Ectodermal cell (in vitro differentiated cells): Measurements from ENCODE around the gene CLMN.
A peak's percentile ranks its signal among the peaks of the same experiment; 100 is the strongest.

Source experiments
- H3K27ac ChIP-seq: 2 replicates; pipeline ENCODE4 v1.7.0; 2013; ENCODE audit warnings: mild to moderate bottlenecking, low read depth, low read length; ENCODE audit not compliant: insufficient read depth, poor library complexity, severe bottlenecking
- H3K27me3 ChIP-seq: 2 replicates; pipeline ENCODE4 v1.7.0; 2013; ENCODE audit warnings: mild to moderate bottlenecking, low read length; ENCODE audit not compliant: insufficient read depth, control insufficient read depth, poor library complexity, severe bottlenecking
- H3K36me3 ChIP-seq: one replicate; pipeline ENCODE4 v1.7.0; 2013; ENCODE audit warnings: low read length; ENCODE audit not compliant: control insufficient read depth, insufficient read depth
- H3K4me1 ChIP-seq: one replicate; pipeline ENCODE4 v1.7.0; 2013; ENCODE audit warnings: low read length; ENCODE audit not compliant: control insufficient read depth, insufficient read depth
- H3K4me3 ChIP-seq: 2 replicates; pipeline ENCODE4 v1.7.0; 2013; ENCODE audit warnings: low read depth, low read length, control low read depth; ENCODE audit not compliant: insufficient read depth
- H3K9me3 ChIP-seq: 2 replicates; pipeline ENCODE4 v1.7.0; 2013; ENCODE audit warnings: mild to moderate bottlenecking, low read length, moderate library complexity; ENCODE audit not compliant: control insufficient read depth
- WGBS, 2 experiments: methylation state at CpG; one replicate each; pipeline ENCODE4 v1.1.7; 2013; ENCODE audit warnings: missing lambda C conversion rate in 2 of 2; 5-methylcytosine and 5-hydroxymethylcytosine counted together

The CLMN gene

DNA sequence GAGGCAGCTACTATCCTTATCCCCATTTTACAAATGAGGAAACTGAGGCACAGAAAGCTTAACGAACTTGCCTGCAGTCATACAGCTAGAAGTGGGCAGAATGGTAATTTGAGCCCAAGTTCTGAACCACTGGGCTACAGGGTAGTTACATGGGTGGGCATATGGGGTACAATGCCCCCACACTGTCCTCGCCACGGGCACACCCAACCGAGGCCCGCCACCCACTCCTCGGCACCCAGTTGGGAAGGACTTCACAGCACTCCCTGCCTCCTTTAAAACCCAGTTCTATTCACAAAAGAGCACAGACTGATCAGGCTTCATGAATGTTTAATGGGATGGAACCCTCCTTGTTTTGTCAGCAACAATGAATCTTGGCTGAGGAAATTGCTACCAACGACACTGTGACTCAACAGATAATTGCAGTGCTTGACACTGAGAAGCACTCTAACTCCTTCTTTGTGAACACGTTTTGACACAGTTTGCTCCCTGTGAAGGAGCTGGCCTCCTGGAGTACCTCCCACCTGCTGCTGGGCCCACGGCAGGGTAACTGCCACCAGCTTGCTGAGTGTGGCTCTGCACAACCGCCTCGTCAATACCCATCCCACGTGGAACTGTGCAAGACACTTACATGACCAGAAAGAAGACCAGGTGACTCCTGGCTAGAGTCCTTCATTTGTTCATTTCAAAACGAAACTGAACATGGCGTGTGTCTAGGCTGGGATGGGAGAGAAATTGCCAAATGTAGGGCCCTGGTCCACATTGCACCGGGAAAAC, 63.5 kb downstream of the CLMN start:
- H3K4me1 ChIP-seq: peaks cover 35% of the 10 kb centered on the region
- no peaks in the 10 kb centered on the region for H3K27me3 ChIP-seq
- no peak overlapping the region for H3K4me3 ChIP-seq
- H3K36me3 ChIP-seq: no peaks in the 10 kb centered on the region
- no peaks in the 10 kb centered on the region for H3K9me3 ChIP-seq
- WGBS, 2 experiments: 54 to 57% methylated on average over 15 of the region's 15 CpGs
- H3K27ac ChIP-seq: peak overlapping the region; percentile 4

DNA sequence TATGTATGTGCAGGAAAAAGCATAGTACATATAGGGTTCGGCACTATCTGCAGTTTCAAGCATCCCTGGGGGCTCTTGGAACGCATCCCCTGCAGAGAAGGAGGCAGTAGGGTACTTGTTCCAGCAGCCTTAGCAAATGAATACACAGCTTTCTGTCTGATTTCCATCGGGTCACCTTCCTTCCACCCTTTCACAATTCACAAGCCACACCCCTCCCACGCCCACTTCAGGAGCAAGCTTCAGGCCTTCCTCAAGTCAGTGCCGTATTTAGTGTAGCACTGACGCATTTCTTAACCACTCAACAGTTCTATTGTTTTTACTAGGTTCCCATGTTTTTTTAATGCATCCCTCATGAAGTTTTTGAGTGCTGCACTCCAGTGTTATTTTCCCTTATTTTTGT, 64.2 kb downstream of the CLMN start:
- Histone ChIP-seq H3K4me3 (no peak overlapping the region), H3K36me3 (no peaks in the 10 kb centered on the region), H3K4me1 (peaks cover 35% of the 10 kb centered on the region), H3K27ac (no peak overlapping the region), H3K9me3 (no peaks in the 10 kb centered on the region), H3K27me3 (no peaks in the 10 kb centered on the region)
- WGBS, 2 experiments: 4% methylated on average over 6 of the region's 6 CpGs

DNA sequence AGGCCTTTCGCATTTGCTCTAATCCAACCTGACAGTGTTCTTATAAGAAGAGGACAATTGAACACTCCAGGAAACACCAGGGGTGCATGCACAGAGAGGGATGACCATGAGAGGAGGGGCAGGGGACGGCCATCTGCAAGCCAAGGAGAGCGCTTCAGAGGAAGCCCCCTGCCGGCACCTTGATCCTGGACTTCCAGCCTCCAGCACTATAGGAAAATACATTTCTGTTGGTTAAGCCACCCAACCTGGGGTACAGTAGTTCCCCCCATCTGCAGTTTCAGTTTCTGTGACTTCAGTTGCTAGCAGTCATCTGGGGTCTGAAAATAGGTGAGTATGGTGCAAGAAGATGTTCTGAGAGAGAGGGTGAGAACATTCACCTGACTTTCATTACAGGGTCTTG, 64.7 kb downstream of the CLMN start:
- Histone ChIP-seq H3K9me3 (no peaks in the 10 kb centered on the region), H3K4me1 (peaks cover 35% of the 10 kb centered on the region), H3K4me3 (peak overlapping the region; percentile 3), H3K36me3 (no peaks in the 10 kb centered on the region), H3K27ac (no peak overlapping the region), H3K27me3 (no peaks in the 10 kb centered on the region)
- 13 to 17% methylated on average over 4 of the region's 4 CpGs for WGBS, 2 experiments

DNA sequence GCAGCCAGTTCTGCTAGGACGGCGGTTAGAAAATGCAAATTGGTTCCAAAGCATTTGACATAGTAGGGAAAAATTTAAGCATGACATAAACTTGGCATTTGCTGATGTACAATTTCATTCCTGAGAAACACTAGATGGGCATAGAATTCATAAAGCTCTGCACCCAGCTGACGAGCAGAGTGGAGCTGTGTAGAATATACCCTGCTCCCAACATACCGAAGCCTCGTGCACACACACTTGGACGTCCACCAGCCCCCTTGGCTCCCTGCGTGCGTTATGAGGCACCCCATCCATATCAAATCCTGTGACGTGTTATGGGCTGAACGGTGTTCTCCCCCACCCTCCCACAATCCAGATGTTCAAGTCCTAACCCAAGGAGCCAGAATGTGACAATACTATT, 65.4 kb downstream of the CLMN start:
- WGBS, 2 experiments: 87 to 90% methylated on average over 10 of the region's 10 CpGs
- no peak overlapping the region for H3K4me3 ChIP-seq
- H3K9me3 ChIP-seq: no peaks in the 10 kb centered on the region
- no peaks in the 10 kb centered on the region for H3K36me3 ChIP-seq
- H3K27ac ChIP-seq: no peak overlapping the region
- H3K4me1 ChIP-seq: peaks cover 35% of the 10 kb centered on the region
- no peaks in the 10 kb centered on the region for H3K27me3 ChIP-seq

DNA sequence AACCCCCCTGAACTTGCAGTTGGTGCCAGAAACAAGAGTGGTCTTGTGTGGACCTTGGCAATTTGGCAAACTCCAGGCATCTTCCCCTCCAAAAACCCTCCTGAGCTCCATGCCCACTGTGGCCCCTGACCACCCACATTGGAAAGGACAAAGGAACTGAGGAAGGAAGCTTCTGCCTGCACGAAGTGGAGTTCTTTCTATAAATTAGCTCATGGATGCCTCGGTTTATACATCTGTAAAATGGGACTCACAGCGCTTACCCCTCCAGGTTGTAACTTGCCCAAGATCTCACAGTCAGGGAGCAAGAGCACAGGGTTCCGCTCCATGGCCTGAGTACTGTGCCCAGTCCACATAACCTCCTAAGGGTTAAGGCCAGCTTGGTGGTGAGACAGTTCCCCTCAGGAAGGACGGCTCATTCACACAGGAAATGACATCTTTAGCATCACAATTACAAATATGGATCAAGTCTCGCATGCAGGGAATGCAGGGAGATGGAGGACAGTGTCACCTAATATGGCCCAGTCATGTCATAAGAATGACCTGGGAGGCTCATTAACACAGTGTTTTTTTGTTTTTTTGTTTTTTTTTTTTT, 66.6 kb downstream of the CLMN start:
- 90 to 93% methylated on average over 6 of the region's 6 CpGs for WGBS, 2 experiments
- Histone ChIP-seq H3K27ac (no peak overlapping the region), H3K36me3 (no peaks in the 10 kb centered on the region), H3K4me3 (no peak overlapping the region), H3K4me1 (peaks cover 35% of the 10 kb centered on the region), H3K27me3 (no peaks in the 10 kb centered on the region), H3K9me3 (no peaks in the 10 kb centered on the region)

DNA sequence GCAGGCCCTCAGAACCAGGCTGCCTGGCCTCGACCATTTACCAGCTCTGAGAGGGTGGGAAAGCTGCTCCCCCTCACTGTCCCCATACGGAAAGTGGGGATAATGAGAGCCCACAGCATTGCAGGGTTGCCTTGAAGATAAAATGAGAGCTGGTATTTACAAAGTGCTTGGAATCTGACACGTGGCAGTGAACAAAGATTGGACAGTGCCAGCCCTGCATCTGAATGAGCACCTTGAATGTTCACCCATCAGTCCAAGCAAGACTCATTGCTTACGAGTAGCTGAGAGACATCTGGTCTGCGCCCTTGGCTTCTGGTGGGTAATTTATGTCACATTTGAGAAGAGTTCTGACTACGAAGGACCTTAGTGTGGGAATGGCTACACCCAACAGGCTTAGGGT, 67.5 kb downstream of the CLMN start:
- 90 to 92% methylated on average over 6 of the region's 6 CpGs for WGBS, 2 experiments
- peaks cover 30% of the 10 kb centered on the region for H3K4me1 ChIP-seq
- no peaks in the 10 kb centered on the region for H3K27me3 ChIP-seq
- H3K4me3 ChIP-seq: no peak overlapping the region
- no peaks in the 10 kb centered on the region for H3K9me3 ChIP-seq
- H3K27ac ChIP-seq: no peak overlapping the region
- H3K36me3 ChIP-seq: no peaks in the 10 kb centered on the region

DNA sequence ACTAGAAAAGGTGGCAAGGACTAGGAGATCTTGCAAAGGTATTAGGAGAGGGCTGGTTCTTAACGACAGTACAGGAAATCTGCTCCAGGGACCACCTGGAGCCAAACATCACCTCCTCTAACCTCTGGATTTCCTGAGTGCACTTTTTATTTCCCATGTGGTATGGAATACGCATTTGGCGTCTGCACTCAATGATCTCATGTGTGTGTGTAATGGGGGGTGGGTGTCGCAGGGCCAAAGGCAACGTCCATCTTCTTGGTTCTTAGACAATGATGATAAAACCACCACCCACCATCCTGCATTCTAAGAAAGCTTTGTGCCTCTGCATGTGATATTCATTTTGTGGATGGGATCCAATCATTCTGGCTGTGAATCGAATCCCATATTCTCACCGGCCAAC, 68.8 kb downstream of the CLMN start:
- Histone ChIP-seq H3K27ac (no peak overlapping the region), H3K27me3 (no peaks in the 10 kb centered on the region), H3K9me3 (no peaks in the 10 kb centered on the region), H3K4me3 (no peak overlapping the region), H3K36me3 (no peaks in the 10 kb centered on the region), H3K4me1 (peaks cover 18% of the 10 kb centered on the region)
- 86 to 90% methylated on average over 3 to 6 of the region's 7 CpGs for WGBS, 2 experiments

DNA sequence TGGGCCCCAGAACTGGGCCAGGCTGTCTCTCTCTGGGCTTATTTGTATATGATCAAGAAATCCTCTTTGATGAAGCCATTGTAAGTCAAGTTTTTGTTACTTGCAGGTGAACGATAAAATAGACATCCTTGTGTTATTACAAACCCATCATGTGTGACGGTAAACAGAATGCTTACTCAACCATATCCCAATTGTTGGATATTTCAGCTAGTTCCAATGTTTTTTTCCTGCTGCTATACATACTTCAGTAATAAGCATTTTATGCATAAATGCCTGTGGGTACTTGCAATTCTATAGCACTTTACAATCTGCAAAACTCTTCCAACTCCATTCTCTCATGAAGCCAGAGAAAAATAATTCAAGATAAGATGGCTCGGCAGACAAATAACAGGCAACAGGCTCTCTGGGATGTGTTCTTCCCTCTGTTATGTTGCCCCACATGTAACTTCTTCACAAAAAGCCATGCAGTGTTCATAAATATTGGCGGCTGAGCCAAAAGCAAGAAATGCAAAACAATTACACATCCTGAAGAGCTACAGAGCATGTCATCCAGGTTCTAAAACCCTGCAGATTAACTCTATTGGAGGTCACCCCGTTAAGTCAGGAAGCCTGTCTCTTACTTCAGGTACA, 69.5 kb downstream of the CLMN start:
- WGBS, 2 experiments: 88 to 93% methylated on average over 5 of the region's 5 CpGs
- Histone ChIP-seq H3K9me3 (no peaks in the 10 kb centered on the region), H3K27me3 (no peaks in the 10 kb centered on the region), H3K36me3 (no peaks in the 10 kb centered on the region), H3K27ac (no peak overlapping the region), H3K4me1 (peaks cover 13% of the 10 kb centered on the region), H3K4me3 (no peak overlapping the region)

DNA sequence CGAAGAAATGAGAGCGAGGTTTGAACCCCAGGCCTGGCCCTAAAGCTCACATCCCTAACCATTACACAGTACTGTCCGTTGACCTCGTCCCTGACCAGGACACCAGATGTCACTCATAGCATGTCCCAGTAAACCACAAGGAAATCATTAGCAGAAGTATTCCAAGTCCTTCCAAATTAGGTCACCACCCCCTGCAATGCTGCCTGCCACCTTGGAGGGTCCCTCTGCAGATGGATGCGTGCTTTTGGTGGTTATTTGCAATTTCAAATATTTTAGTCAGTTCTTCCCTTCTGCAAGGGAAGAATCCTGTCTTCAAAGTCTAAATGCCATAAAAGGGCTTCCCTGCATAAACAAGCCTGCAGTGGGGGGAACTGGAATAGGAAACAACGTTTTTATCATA, 71.3 kb downstream of the CLMN start:
- WGBS, 2 experiments: 87 to 93% methylated on average over 5 of the region's 6 CpGs
- H3K27me3 ChIP-seq: no peaks in the 10 kb centered on the region

DNA sequence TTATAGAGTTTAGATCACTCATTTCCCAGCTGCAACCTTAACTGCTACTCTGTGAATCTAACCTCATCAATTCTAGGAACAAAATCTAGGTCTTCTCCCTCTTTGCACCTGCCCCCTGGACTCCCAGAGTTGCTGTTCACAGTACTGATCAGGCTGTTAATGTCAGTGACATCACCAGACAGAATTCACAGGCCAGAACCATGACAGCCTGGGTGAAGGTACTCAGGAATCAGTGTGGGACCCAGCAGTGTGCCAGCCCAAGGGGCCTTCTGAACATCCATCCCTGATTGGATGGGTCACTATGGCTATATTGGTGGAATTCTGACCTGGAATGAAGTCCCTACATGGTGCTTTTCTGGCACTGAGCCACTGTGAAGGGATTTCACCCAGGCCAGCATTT, 72.8 kb downstream of the CLMN start:
- no peaks in the 10 kb centered on the region for H3K36me3 ChIP-seq
- H3K27me3 ChIP-seq: no peaks in the 10 kb centered on the region
- H3K9me3 ChIP-seq: no peaks in the 10 kb centered on the region
- peaks cover 3% of the 10 kb centered on the region for H3K4me1 ChIP-seq
- H3K27ac ChIP-seq: no peak overlapping the region
- no peak overlapping the region for H3K4me3 ChIP-seq

More for the DNA sequence above, 71.3 kb downstream of the CLMN start:
- peaks cover 8% of the 10 kb centered on the region for H3K4me1 ChIP-seq
- H3K27ac ChIP-seq: no peak overlapping the region
- H3K4me3 ChIP-seq: no peak overlapping the region
- no peaks in the 10 kb centered on the region for H3K9me3 ChIP-seq
- H3K36me3 ChIP-seq: no peaks in the 10 kb centered on the region
